Endothelial cell of umbilical vein (primary cell): ENCODE measurements around the gene CXCL13.

Experiments
- CTCF ChIP-seq, 2 donors: IDR thresholded peaks; 1 replicate in 1 of 2; 2 replicates in 1 of 2; pipeline ENCODE4 v1.5.1; 2011; ENCODE audit warnings: low read length in 2 of 2, mild to moderate bottlenecking in 2 of 2, moderate library complexity in 2 of 2, control low read depth in 1 of 2, inconsistent platforms in 1 of 2, low read depth in 1 of 2; ENCODE audit not compliant: insufficient read depth in 1 of 2; ENCODE audit errors: extremely low read depth in 1 of 2
- EZH2 ChIP-seq: IDR thresholded peaks from 2 replicates; pipeline ENCODE4 v1.6.1; 2012; ENCODE audit warnings: borderline replicate concordance, low read depth, mild to moderate bottlenecking, moderate library complexity, low read length, inconsistent platforms; ENCODE audit not compliant: severe bottlenecking
- MAX ChIP-seq: IDR thresholded peaks from 2 replicates; pipeline ENCODE4 v1.6.1; 2011; ENCODE audit not compliant: insufficient read depth, insufficient read length
- POLR2A ChIP-seq: IDR thresholded peaks from 2 replicates; pipeline ENCODE4 v1.6.1; 2012; ENCODE audit warnings: low read depth, mild to moderate bottlenecking, control low read depth, low read length

GRCh38 chr4:77618383-77619241, 13.0 kb downstream of the CXCL13 start:
- TF ChIP-seq CTCF (IDR thresholded peaks at IDR 0.05; ENCODE audit: extremely low read depth in 1 of 2, insufficient read depth in 1 of 2, low read depth in 1 of 2, low read length in 2 of 2) (peak; percentile 84 to 90), EZH2 (no peak), POLR2A (no peak), MAX (no peak)
